ENCODE measurements around the gene MYH9.

Gene MYH9

GRCh38 chr22:36320553-36320952 lies 67.2 kb downstream of the MYH9 start:
- Histone ChIP-seq H3K79me2 (ENCODE audit: control insufficient read depth, low read length) (peaks cover 5% of the 10 kb centered on the region), H3K4me3 (ENCODE audit: low read length) (no peak overlapping the region), H3K27me3 (ENCODE audit: control insufficient read depth, low read length) (no peaks in the 10 kb centered on the region), H4K20me1 (ENCODE audit: control insufficient read depth, insufficient read depth, low read depth, low read length) (no peaks in the 10 kb centered on the region), H3K36me3 (ENCODE audit: control insufficient read depth, low read length) (peaks cover 91% of the 10 kb centered on the region), H3K4me2 (ENCODE audit: low read length) (no peak overlapping the region), H3K27ac (ENCODE audit: low read depth, low read length) (no peak overlapping the region), H3K9me3 (ENCODE audit: control insufficient read depth, insufficient read depth, low read length) (no peaks in the 10 kb centered on the region), H3F3A (ENCODE audit: control insufficient read depth, insufficient read depth) (no peaks in the 10 kb centered on the region), H3K4me1 (ENCODE audit: control insufficient read depth, low read length) (no peaks in the 10 kb centered on the region), H3K9me2 (replicated peaks; ENCODE audit: control insufficient read depth, low read length) (no peaks in the 10 kb centered on the region)
- TF ChIP-seq EZH2phosphoT487 (IDR thresholded peaks at IDR 0.05; ENCODE audit: borderline replicate concordance, low read length) (no peak), CTCF (IDR thresholded peaks at IDR 0.05; ENCODE audit: low read depth, low read length, poor library complexity, severe bottlenecking) (no peak)

GRCh38 chr22:36319595-36320497 lies 67.9 kb downstream of the MYH9 start:
- H3K4me3 ChIP-seq (ENCODE audit: low read length) = no peak overlapping the region
- no peaks in the 10 kb centered on the region for H3F3A ChIP-seq (ENCODE audit: control insufficient read depth, insufficient read depth)
- H3K9me3 ChIP-seq (ENCODE audit: control insufficient read depth, insufficient read depth, low read length) = no peaks in the 10 kb centered on the region
- no peaks in the 10 kb centered on the region for H3K9me2 ChIP-seq (replicated peaks; ENCODE audit: control insufficient read depth, low read length)
- H3K79me2 ChIP-seq (ENCODE audit: control insufficient read depth, low read length) = peaks cover 2% of the 10 kb centered on the region; the same call in 1 of the 2 replicates
- no peaks in the 10 kb centered on the region for H4K20me1 ChIP-seq (ENCODE audit: control insufficient read depth, insufficient read depth, low read depth, low read length)
- TF ChIP-seq EZH2phosphoT487 (IDR thresholded peaks at IDR 0.05; ENCODE audit: borderline replicate concordance, low read length) = no peak
- TF ChIP-seq CTCF (IDR thresholded peaks at IDR 0.05; ENCODE audit: low read depth, low read length, poor library complexity, severe bottlenecking) = no peak
- H3K4me2 ChIP-seq (ENCODE audit: low read length) = no peak overlapping the region
- H3K36me3 ChIP-seq (ENCODE audit: control insufficient read depth, low read length) = peaks cover 91% of the 10 kb centered on the region
- no peaks in the 10 kb centered on the region for H3K27me3 ChIP-seq (ENCODE audit: control insufficient read depth, low read length)
- H3K27ac ChIP-seq (ENCODE audit: low read depth, low read length) = no peak overlapping the region
- no peaks in the 10 kb centered on the region for H3K4me1 ChIP-seq (ENCODE audit: control insufficient read depth, low read length)

- Histone ChIP-seq H3K9me2 (replicated peaks; ENCODE audit: control insufficient read depth, low read length) (no peaks in the 10 kb centered on the region), H3K27me3 (ENCODE audit: control insufficient read depth, low read length) (no peaks in the 10 kb centered on the region), H3K4me3 (ENCODE audit: low read length) (no peak overlapping the region), H3F3A (ENCODE audit: control insufficient read depth, insufficient read depth) (no peaks in the 10 kb centered on the region), H3K9me3 (ENCODE audit: control insufficient read depth, insufficient read depth, low read length) (no peaks in the 10 kb centered on the region), H3K4me2 (ENCODE audit: low read length) (no peak overlapping the region), H3K36me3 (ENCODE audit: control insufficient read depth, low read length) (peaks cover 91% of the 10 kb centered on the region), H3K4me1 (ENCODE audit: control insufficient read depth, low read length) (no peaks in the 10 kb centered on the region), H4K20me1 (ENCODE audit: control insufficient read depth, insufficient read depth, low read depth, low read length) (no peaks in the 10 kb centered on the region), H3K27ac (ENCODE audit: low read depth, low read length) (no peak overlapping the region), H3K79me2 (ENCODE audit: control insufficient read depth, low read length) (peaks cover 2% of the 10 kb centered on the region; the same call in 1 of the 2 replicates)
- TF ChIP-seq CTCF (IDR thresholded peaks at IDR 0.05; ENCODE audit: low read depth, low read length, poor library complexity, severe bottlenecking) (no peak), EZH2phosphoT487 (IDR thresholded peaks at IDR 0.05; ENCODE audit: borderline replicate concordance, low read length) (no peak)
Measured at GRCh38 chr22:36318442-36318841, 69.3 kb downstream of the MYH9 start.

All from DOHH2 (cell line).